GM18951 (cell line): ENCODE measurements around the gene NEURL1B.

Experiments
- POLR2A ChIP-seq: IDR thresholded peaks from 4 replicates; pipeline ENCODE4 v1.6.1; 2011; ENCODE audit warnings: mild to moderate bottlenecking; ENCODE audit not compliant: insufficient read length, insufficient read depth; ENCODE audit errors: extremely low read depth
- in situ Hi-C: fragments of 300-500 bp; cut with MboI; formaldehyde crosslinking; loops from one replicate; pipeline ENCODE4 v1.12.0; 2022; ENCODE audit warnings: low sequenced_read_pairs, mixed read lengths, inconsistent platforms; ENCODE audit not compliant: unreplicated experiment

Gene NEURL1B

GRCh38 chr5:172632346-172633092 lies 8.5 kb upstream of the NEURL1B start:
- in situ Hi-C loops, result no loop called here

GRCh38 chr5:172633403-172633970 lies 7.6 kb upstream of the NEURL1B start:
- TF ChIP-seq POLR2A, result no peak
- in situ Hi-C loops, result no loop called here

More at GRCh38 chr5:172632346-172633092, 8.5 kb upstream of the NEURL1B start:
- no peak for TF ChIP-seq POLR2A

- TF ChIP-seq POLR2A, result no peak
- in situ Hi-C loops, result no loop called here
Measured at GRCh38 chr5:172634106-172634899, 6.8 kb upstream of the NEURL1B start.

GRCh38 chr5:172635038-172635437 lies 6.0 kb upstream of the NEURL1B start:
- no peak for TF ChIP-seq POLR2A
- in situ Hi-C loops, result no loop called here

GRCh38 chr5:172636279-172637050 lies 4.6 kb upstream of the NEURL1B start:
- TF ChIP-seq POLR2A, result no peak
- in situ Hi-C loops, result no loop called here

- in situ Hi-C loops, result no loop called here
- no peak for TF ChIP-seq POLR2A
Measured at GRCh38 chr5:172637110-172637580, 3.9 kb upstream of the NEURL1B start.

- no peak for TF ChIP-seq POLR2A
- in situ Hi-C loops, result no loop called here
Measured at GRCh38 chr5:172637740-172638139, 3.3 kb upstream of the NEURL1B start.

GRCh38 chr5:172638209-172638768 lies 2.8 kb upstream of the NEURL1B start:
- in situ Hi-C loops, result no loop called here
- TF ChIP-seq POLR2A, result no peak

GRCh38 chr5:172640139-172640538 lies 924 bp upstream of the NEURL1B start:
- TF ChIP-seq POLR2A, result no peak
- in situ Hi-C loops, result no loop called here

GRCh38 chr5:172641359-172642050 lies 442 bp downstream of the NEURL1B start:
- TF ChIP-seq POLR2A, result no peak
- in situ Hi-C loops, result no loop called here

GRCh38 chr5:172642051-172642409 lies 967 bp downstream of the NEURL1B start:
- in situ Hi-C loops, result no loop called here
- TF ChIP-seq POLR2A, result no peak

- in situ Hi-C loops, result no loop called here
- TF ChIP-seq POLR2A, result no peak
Measured at GRCh38 chr5:172642486-172642885, 1.4 kb downstream of the NEURL1B start.
